Daoy (cell line): Measurements from ENCODE around the gene BSG. TPM values are rescaled to one million over a fixed set of nuclear protein-coding genes. Genes with fewer than 3 reads are reported as not detected.
"Not testable (repeated sequence)": the region's sequence is repeated elsewhere in the genome, so short reads cannot be mapped to it uniquely, and the experiment has no call there.

Source experiments
- DNase-seq: peaks from one replicate; pipeline ENCODE4 v3.0.0-alpha.2; 2015; ENCODE audit warnings: low read depth
- total RNA-seq: library from RNA; depleted of rRNA; stranded (reverse); fragments of >200 nt; shearing (Covaris generic); gene quantifications from 2 replicates; pipeline ENCODE4 v1.2.3, GENCODE V29; 2014

The BSG gene
- total RNA-seq, 1 experiment from 2014 or later, result 501 TPM

- peak; percentile 95 for DNase-seq
Observed at GRCh38 chr19:588093-588740, 15.8 kb downstream of the BSG start.

GRCh38 chr19:588741-589692 lies 16.6 kb downstream of the BSG start:
- no peak for DNase-seq

- DNase-seq, result no peak
Observed at GRCh38 chr19:589693-590395, 17.4 kb downstream of the BSG start, which contains the start of gene HCN2. Gene HCN2, plus strand, starts transcription at chr19:589881. Its CDS starts 65 bp downstream, at chr19:589946.

DNA sequence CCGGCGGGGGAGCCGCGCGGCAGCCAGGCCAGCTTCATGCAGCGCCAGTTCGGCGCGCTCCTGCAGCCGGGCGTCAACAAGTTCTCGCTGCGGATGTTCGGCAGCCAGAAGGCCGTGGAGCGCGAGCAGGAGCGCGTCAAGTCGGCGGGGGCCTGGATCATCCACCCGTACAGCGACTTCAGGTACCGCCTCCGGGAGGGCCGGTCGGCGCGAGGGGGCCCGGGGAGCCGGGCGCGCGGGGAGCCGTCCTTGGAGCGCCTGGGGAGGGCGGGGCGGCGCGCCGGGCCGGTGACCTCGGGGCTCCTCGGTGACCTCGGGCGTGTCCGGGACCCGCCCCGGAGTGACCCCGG lies 18.0 kb downstream of the BSG start:
- peak; percentile 78 for DNase-seq

- DNase-seq, result no peak
Observed at GRCh38 chr19:590750-591098, 18.3 kb downstream of the BSG start.

GRCh38 chr19:591099-591958 lies 18.9 kb downstream of the BSG start:
- peak; percentile 67 for DNase-seq

DNA sequence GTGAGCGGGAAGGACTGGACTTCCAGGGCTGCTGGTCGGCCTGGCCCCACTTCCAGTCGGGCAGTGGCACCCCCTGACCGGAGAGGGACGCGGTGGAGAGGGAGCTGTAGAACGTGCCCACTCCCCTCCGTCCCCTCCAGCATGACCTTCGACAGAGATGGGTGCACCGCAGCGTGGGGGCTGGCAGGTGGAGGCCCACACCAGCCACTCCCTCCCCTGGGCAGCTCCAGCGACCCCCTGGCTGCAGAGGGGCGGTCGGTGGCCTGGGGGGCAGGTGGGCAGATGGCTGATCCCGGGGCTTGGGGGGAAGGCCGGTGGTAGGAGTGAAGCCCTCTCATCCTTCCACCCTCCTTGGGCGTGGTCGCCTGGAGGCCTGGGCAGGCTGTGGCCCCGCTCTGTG lies 19.7 kb downstream of the BSG start:
- DNase-seq, result no peak

GRCh38 chr19:593055-593454 lies 20.7 kb downstream of the BSG start:
- DNase-seq, result no peak

DNA sequence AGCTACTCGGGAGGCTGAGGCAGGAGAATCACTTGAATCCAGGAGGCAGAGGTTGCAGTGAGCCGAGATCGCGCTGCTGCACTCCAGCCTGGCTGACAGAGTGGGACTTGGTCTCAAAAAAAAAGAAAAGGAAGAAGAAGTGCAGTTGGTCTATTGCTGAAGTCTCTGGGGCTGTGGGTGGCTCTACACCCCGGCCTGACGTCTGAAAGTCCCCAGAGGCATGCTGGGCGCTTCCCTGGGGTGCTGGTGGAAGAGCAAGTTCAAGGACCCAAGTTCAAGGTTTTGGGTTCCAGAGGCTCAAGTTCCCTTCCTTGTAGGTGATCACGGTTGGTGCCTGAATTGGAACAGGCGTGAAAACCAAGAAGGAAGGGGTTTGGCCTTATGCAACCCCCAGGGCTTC lies 21.1 kb downstream of the BSG start:
- DNase-seq, result no peak

GRCh38 chr19:594265-594870 lies 22.0 kb downstream of the BSG start:
- no peak for DNase-seq

DNA sequence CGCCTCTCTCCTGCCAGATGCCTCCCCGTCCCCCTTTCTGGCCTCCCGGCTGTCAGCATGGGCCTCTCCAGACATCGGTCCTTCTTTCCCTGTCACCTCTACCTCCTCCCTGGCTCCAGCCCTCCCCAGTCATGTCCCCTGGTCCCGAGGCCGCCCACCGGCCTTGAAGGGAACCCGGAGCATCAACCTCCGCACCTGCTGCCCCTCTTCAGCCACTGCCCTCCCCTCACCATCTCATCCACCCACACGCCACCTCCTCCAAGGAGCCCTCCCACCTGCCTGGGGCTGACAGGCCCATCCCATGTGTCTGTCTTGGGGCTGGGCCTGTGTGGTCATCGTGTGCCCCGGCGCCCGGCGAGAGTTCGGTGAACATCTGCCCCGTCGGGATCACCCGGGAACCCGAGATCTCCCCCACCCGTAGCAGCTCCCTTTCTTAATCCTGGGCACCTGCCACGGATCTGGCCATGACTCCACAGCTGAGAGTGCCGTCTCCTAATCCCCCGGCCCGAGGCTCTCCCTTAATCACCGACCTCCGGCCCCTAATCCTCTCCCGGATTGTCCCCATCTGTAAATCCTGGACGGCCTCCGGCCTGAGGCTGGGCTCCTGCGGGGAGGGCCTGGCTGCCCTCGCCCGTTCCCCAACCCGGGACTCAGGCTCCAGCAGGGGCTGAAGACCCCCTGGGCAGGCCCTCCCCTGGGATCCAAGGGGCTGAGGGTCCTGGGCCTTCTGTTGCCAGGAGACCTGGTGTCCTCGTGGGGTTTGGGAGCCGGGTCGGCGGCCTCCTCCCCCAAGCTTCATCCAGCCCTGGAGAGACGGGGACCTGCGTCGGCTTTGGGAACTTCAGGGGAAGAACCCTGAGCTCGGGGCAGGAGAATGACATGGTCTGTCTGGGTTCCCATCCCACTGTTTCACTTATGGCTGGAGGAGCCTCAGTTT lies 23.2 kb downstream of the BSG start:
- no peak for DNase-seq

GRCh38 chr19:596263-596655 lies 23.9 kb downstream of the BSG start:
- no peak for DNase-seq

DNA sequence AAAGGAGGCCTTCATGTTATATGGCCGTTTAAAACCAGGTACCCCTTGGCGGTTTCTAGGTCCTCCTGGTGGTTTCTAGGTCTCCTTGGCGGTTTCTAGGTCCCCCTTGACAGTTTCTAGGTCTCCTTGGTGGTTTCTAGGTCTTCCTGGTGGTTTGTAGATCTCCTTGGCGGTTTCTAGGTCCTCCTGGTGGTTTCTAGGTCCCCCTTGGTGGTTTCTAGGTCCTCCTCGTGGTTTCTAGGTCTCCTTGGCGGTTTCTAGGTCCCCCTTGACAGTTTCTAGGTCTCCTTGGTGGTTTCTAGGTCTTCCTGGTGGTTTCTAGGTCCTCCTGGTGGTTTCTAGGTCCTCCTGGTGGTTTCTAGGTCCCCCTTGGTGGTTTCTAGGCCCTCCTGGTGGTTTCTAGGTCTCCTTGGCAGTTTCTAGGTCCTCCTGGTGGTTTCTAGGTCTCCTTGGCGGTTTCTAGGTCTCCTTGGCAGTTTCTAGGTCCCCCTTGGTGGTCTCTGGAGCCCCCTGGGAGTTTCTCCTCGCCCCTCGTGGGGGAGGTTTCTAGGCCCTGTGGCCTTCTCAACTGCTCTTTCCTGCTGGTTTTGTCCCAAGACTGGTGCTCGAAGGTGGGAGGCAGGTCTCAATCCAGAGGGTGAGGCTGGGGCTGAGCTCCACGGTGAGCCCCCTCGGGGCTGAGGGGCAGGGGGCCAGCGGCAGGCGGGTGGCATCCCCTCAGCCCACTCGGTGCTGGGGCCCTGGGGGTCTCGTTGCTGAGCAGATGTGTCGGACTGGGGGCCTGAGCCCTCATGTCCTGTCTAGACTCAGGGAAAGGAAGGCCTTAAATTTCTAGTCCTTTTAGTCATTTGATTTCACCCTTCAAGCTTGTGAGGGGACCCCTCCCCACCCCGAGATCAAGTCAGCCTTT lies 25.3 kb downstream of the BSG start:
- no peak for DNase-seq

DNA sequence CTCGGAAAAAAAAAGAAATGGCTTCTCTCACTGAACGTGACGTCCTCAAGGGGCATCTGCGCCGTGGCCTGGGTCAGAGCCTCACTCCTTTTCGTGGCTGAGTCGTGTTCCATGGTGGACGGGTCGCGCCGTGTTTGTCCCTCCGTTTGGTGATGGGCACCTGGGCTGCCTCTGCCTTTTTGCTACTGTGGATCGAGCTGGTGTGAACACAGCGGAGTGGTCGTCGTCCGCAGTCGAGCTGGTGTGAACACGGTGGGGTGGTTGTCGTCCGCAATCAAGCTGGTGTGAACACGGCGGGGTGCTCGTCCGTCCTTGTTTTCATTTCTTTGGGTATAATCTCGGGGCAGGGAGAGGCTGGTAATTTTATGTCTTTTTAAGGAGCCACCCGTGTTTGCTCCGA lies 28.9 kb downstream of the BSG start:
- no peak for DNase-seq

- DNase-seq, result no peak
Observed at GRCh38 chr19:601790-602189, 29.4 kb downstream of the BSG start.

GRCh38 chr19:602391-603301 lies 30.2 kb downstream of the BSG start:
- no peak for DNase-seq

- DNase-seq, result not testable (repeated sequence)
Observed at GRCh38 chr19:603302-603639, 30.9 kb downstream of the BSG start.

GRCh38 chr19:603779-604178 lies 31.4 kb downstream of the BSG start:
- not testable (repeated sequence) for DNase-seq
